GM19351 (cell line): ENCODE measurements around the gene WDR36.

ENCODE experiments used
- ATAC-seq: cut with Tn5 transposase; IDR thresholded peaks from one replicate; pipeline ENCODE4 v1.9.1; 2021; ENCODE audit warnings: mild to moderate bottlenecking, moderate library complexity; ENCODE audit not compliant: unreplicated experiment

WDR36 gene

GRCh38 chr5:111099058-111099778, 7.1 kb downstream of the WDR36 start:
- ATAC-seq = no peak

GRCh38 chr5:111106320-111106948, 14.3 kb downstream of the WDR36 start:
- ATAC-seq = no peak

GRCh38 chr5:111107371-111107770, 15.2 kb downstream of the WDR36 start:
- ATAC-seq = no peak

GRCh38 chr5:111111956-111112355, 19.8 kb downstream of the WDR36 start:
- no peak for ATAC-seq

GRCh38 chr5:111113678-111114077, 21.5 kb downstream of the WDR36 start:
- no peak for ATAC-seq

GRCh38 chr5:111115229-111115628, 23.1 kb downstream of the WDR36 start:
- ATAC-seq = no peak

GRCh38 chr5:111116550-111116949, 24.4 kb downstream of the WDR36 start:
- ATAC-seq = no peak

GRCh38 chr5:111117136-111117535, 25.0 kb downstream of the WDR36 start:
- ATAC-seq = no peak

GRCh38 chr5:111119221-111119620, 27.1 kb downstream of the WDR36 start:
- ATAC-seq = no peak

- ATAC-seq = no peak
These were observed 27.7 kb downstream of the WDR36 start for GRCh38 chr5:111119856-111120255.

GRCh38 chr5:111120911-111121310, 28.8 kb downstream of the WDR36 start:
- ATAC-seq = no peak

GRCh38 chr5:111121926-111122325, 29.8 kb downstream of the WDR36 start:
- no peak for ATAC-seq

GRCh38 chr5:111122398-111122797, 30.2 kb downstream of the WDR36 start:
- no peak for ATAC-seq

- ATAC-seq = no peak
These were observed 32.6 kb downstream of the WDR36 start for GRCh38 chr5:111124793-111125192.

GRCh38 chr5:111126896-111127295, 34.7 kb downstream of the WDR36 start:
- ATAC-seq = no peak

GRCh38 chr5:111127453-111128195, 35.5 kb downstream of the WDR36 start:
- ATAC-seq = no peak

GRCh38 chr5:111129938-111130337, 37.8 kb downstream of the WDR36 start:
- no peak for ATAC-seq

- ATAC-seq = no peak
These were observed 39.2 kb downstream of the WDR36 start for GRCh38 chr5:111131356-111131755.

- no peak for ATAC-seq
These were observed 39.9 kb downstream of the WDR36 start for GRCh38 chr5:111132076-111132475.

GRCh38 chr5:111132731-111133435, 40.7 kb downstream of the WDR36 start:
- no peak for ATAC-seq

- ATAC-seq = no peak
These were observed 41.2 kb downstream of the WDR36 start for GRCh38 chr5:111133436-111133751.

- no peak for ATAC-seq
These were observed 41.9 kb downstream of the WDR36 start for GRCh38 chr5:111134087-111134486.
